GM18519 (cell line): ENCODE measurements around the gene SEC62.
"Not testable (repeated sequence)": the region's sequence is repeated elsewhere in the genome, so short reads cannot be mapped to it uniquely, and the experiment has no call there.

Experiments
- ATAC-seq: cut with Tn5 transposase; IDR thresholded peaks from one replicate; pipeline ENCODE4 v1.9.1; 2021; ENCODE audit warnings: mild to moderate bottlenecking, moderate library complexity; ENCODE audit not compliant: unreplicated experiment, low FRiP score

SEC62 gene

DNA sequence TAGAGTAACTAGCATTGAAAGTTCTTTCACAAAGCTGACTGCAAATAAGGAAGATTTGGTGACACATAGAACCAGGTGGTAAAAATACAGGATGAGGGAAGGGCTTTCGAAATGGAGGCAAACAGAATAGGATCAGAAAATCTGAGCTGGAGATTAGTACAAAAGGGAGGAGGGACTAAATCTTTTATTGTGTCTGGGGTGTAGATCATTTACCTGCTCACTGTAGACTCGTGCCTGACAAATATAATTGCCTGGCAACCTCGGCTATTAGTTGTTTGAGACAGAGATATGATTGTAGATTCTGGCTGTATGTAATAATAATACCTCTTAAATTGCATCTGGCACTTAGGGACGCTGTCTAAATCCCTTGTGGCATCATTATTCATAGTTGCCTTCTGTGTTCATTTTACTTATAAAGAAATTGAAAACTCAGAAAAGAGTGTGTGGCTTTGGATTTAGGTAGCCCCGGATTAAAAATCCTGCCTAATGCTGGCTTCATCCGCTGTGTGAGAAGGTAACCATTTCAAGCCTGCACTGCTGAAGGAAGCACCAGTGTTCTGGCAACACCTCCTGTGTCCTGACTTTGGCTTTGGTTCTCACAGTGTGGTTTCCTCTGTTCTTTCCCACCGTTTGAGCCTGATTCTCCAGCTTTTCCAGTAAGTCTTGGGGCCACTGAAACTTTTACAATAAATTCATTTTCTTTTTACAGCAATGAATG is 46.2 kb downstream of the SEC62 start:
- no peak for ATAC-seq

DNA sequence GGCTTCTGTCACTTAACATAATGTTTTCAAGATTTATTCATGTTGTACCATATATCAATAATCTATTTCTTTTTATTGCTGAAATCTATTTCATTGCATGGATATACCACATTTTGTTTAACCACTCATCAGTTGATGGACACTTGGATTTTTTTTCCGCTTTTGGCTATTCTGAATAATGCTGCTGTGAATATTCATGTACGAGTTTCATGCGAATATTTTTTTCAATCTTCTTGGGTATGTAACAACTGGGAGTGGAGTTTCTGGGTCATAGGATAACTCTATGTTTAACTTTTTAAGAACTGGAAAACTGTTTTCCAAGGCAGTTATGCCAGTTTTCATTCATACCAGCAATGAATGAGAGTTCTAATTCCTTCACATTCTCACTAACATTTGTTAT is 49.5 kb downstream of the SEC62 start:
- ATAC-seq, result no peak

DNA sequence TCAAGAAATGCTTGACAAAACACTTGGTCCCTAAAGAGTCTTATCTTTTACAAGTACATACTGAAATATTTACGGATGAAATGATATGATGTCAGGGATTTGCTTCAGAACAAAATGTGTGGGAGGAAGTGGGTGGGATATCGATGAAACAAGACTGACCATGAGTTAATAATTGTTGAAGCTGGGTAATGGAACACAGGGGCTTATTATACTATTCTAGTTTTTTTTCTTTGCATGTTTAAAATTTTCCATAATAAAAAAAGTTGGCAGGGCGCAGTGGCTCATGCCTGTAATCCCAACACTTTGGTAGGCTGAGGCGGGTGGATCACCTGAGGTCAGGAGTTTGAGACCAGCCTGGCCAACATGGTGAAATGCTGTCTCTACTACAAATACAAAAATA is 52.7 kb downstream of the SEC62 start:
- not testable (repeated sequence) for ATAC-seq

DNA sequence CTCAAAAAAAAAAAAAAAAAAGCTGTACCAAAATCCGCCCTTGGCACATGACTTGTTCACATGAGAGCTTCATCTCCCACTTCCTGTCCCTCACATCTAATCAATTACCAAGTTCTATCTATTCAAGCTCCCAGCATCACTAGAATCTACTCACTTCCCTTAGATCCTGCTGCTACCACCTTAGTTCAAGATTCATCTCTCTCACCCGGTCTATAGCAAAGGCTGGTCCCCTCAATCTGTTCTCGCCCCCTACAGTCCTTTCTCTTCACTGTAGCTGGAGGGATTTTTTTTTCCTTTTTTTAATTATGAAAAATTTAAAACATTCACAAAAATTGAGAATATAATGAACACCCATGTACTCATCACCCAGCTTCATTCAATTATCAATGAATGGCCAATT is 54.5 kb downstream of the SEC62 start:
- ATAC-seq, result no peak

DNA sequence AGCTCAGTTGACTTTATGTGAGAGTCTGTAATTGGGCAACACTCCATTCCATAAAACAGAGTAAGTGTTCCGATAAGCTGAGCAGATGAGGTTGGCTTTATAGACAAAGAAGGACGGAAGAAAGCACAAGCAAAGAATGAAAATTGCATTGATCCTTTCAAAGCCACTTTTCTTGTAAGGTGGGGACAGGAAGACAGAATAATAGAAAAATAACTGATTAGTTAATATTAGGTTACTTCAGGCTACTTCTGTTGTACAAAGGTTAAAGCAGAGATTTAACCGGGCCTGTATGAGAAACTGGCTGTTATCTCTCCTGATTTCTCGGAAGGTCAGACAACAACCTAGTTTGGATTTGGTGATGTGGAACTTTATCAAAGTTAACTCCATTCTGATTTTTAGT is 55.7 kb downstream of the SEC62 start:
- no peak for ATAC-seq

DNA sequence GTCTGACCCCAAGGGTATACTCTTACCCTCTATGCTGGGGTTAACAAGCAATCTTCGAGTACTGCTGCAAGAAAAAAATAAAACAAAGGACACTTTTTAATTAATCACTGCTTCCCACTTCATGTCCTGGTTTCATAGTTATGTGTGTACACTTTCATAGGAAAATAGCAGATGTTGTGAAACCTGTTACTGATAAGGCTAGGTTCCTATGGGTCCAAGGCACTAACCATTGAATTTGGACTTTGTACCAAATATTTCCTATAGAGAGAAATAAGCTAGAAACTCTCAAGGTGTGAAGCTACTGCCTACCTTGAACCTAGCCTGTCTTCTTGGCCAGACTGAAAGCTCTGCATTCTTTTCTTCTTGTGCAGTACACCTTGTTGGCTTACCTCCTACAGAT is 56.6 kb downstream of the SEC62 start:
- ATAC-seq, result no peak

DNA sequence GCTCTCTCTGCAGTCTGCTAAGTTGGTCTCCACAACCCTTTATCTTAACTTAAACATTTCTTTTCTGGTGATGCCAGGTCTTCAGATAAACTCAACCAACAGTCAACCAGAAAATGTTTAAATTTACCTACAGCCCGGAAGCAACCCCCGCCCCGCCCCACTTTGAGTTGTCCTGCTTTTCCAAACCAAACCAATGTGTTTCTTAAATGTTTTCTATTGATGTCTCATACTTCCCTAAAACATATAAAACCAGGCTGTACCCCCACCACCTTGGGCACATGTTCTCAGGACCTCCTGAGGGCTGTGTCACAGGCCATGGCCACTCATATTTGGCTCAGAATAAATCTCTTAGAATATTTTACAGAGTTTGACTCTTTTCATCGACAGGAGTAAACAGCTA is 58.0 kb downstream of the SEC62 start:
- ATAC-seq, result no peak

DNA sequence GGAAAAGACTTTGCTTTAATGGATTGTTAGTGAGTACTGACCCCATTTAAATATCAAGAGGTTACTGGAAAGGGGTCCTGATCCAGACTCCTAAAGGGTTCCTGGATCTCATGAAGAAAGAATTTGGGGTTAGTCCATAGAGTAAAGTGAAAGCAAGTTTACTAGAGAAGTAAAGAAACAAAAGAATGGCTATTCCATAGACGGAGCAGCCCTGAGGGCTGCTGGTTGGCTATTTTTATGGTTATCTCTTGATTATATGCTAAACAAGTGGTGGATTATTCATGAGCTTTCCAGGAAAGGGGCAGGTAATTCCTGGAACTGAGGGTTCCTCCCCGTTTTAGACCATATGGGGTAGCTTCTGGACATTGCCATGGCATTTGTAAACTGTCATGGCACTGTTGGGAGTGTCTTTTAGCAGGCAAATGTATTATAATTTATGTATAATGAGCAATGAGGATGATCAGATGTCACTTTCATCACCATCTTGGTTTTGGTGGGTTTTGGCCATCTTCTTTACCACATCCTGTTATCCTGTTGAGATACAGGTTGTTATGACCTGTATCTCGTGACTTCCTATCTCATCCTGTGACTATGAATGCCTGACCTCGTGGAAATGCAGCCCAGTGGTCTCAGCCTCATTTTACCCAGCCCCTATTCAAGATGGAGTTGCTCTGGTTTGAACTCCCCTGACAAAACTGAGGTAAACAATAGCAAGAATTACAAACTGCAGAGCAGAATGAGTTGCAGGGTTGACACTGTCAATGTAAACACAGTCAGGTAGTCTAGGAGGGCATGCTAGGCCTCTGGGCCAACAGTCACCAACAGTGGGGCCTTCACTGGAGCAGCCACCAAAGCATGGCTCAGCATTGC is 60.9 kb downstream of the SEC62 start:
- no peak for ATAC-seq

DNA sequence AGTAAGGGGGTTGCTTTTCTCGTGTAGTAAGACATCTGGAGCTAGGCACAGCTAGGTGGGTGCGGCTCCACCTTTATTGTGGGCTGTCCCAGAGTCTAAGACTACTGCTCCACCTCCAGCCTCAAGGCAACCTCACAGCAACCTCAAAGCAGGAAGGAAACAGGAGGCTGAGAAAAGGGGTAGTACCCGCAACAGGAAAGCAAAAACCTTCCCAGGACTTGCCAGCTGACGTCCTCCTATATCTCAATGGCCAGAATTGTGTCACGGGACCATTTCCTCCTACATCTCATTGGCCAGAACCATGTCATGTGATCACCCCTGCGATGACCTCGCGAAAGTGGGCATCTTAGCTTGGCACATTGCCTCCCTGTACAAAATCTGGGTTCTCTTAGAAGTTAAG is 66.9 kb downstream of the SEC62 start:
- no peak for ATAC-seq

DNA sequence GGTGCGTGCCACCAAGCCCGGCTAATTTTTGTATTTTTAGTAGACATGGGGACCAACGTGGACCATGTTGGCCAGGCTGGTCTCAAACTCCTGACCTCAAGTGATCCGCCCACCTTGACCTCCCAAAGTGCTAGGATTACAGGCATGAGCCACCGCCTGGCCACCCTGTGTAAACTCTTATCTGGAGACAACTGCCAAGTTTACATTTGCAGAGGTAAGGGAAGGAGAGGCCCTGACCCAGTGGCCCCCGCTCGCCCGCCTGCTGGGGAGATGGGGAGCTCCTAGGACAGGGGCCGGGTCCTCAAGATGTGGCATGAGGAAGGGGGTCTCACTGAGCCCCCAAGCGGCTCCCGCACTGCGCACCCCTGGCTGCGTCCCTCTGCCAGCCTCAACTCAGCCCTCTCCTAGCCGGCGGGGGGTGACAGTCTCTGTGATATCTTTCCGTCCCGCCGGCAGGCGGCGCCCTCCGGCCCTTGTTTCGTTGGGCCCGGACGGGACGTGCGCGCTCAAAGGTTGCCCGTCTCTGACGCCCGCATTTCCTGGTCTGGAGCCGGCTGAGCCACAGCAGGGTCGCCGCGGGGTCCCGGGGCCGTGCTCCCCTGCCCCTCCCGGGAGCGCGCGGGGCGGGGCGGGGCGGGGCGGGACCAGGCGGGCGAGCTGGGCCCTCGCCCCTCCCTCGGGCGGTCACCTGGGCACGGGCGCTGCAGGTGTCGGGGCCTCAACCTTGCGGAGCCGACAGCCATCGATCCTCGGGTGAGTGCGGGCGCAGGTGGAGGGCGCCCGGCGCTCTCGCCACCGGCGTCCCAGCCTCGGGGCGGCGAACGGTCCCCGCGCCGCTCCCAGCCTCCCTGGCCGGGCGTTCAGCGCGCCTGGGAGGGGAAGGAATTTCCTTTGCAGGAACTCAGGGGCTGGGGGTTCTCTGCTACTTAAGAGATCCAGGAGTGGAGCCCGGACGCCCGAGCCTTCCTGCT is 71.1 kb downstream of the SEC62 start, which contains the start of gene GPR160:
Gene GPR160 (plus strand): TSS at position 533 of the 971 bp plus-strand sequence. CDS start 45,978 bp downstream, outside the sequence.
- peak; percentile 77 for ATAC-seq

DNA sequence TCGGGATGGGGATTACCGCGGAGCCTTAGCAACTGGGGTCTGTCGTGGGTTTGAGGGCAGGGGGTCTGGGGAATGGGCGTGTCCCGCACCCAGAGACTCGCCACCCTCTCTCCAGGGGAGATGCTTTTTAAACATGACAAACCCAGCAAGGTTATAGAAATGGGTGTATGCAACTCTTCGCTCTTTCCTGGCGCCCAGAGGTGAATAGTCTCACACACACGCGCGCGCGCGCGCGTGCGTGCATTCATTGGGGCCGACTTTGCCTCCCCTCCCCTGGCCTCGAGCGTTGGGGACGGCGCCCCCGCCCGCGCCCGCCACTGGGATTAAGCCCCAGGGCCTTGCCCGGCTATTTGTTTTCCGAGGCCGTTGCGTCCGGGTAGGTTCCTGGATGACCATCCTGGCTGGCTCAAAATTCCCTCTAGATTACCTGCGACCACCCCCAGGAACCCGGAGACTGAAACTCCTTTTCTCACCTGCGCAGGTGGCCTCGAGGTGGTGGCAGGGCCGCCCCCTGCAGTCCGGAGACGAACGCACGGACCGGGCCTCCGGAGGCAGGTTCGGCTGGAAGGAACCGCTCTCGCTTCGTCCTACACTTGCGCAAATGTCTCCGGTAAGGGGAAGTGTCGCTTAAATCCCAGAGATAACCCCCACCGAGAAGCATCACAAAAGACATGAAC is 72.0 kb downstream of the SEC62 start:
- no peak for ATAC-seq

DNA sequence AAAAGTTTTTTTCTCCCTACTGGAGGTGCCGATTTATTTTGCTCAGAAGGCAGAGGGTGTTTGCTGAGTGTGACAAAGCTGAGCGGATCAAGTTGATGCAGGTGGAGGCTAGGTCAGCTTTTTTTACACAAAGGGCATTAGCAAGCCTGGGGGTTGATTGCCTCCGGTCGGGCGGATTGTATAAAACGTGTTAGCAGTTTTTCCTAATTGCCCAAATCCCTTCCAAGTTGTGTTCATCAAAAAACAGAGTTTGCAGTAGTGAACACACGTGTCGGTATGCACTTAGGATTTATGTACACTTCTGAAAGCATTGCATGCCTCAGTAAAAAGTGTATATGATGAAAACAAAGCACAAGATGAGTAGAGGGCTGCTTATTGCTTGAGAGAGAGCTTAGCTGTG is 73.8 kb downstream of the SEC62 start:
- ATAC-seq, result no peak

DNA sequence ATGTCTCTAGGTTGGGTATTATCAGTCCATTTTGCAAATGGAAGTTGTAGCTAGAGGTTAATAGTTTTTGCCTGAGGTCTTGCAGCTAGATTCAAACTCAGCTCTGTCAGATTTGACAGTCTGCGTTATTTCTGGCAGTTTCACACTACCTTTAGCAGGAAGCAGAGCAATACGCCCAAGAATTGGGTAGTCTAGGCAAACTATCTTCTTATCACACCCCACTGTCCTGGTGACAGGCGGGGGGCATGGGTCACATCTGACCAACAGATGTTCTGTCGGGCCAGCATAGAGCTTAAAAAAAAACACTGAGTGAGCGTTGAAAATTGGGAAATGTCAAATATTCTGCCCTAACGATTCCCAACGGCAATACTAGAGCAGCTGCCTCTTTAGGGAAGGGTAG is 76.9 kb downstream of the SEC62 start:
- no peak for ATAC-seq

DNA sequence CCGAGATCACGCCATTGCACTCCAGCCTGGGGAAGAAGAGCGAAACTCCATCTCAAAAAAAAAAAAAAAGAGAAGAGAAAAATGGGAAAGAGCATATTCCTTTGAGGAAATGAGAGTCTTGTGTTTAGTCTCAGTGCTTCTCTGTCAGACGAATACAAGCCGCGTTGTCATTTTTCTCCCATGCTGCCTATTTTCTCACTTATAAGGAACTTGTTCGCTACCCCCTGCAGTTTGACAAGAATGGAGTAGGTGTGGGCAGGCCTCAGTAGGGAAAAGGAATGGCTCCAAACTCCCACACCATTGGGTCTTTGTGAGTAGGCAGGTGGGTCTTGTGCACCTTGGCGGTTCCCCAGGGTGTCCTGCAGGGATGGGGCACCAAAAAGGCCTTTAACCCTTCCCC is 77.7 kb downstream of the SEC62 start:
- no peak for ATAC-seq

DNA sequence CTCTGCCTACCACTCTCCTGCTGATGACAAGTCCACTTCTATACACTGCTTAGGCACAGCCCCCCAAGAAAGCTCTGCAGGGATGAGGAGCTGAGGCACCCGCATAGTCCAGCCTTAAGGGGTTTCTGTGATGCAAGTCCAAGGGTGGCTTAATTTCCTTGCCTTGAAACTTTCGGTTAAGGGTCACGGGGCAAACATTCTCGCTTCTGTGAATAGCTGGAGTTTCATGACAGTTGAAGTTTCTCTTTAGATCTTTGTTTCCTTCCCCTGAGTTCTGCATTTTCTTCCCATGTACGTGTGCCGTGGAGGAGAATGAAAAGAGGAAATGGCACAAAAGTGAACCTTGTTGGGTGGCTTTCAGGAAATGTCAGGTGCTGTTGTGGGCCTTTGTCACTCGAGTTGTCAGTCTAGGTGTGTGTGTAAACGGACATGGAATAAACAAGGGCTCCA is 78.2 kb downstream of the SEC62 start:
- peak; percentile 77 for ATAC-seq

DNA sequence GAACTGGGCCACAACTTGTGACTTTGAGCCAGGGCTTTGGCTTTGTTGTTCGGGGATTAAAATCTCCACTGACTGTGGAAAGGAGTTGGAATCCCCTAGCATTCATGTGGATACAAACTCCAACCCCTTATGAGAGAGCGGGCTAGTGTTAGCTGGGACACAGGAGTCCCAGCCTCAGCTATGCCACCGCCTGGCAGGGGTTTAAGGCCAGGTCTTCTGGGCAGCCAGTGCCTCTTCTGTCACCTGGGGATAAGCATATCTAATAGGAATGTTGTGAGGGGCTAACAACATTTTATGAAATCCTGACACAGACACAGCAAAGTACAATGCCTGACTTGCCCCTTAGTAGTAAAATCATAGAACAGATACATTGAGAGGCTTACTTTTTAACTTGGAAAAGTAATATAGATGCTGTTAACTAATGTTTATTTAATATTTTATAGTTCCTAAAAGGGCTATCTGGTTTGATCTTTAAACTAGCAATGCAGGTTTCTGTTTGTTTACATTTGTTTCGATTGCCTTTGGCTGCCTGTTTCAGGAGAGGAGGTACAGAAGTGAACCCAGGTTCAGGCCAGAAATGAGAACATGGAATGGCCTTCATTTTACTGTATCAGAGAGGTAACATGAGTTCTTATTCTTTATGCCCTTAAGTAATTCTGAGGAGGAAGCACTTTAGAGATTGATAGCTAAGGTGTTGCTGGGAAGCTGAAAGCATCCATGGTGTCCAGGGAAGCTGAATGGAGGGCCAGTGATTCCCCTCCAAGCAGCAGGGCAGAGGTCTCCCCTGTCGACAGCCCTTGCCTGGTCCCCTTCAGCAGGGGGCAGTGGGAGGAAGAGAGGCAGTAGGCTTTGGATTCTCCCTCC is 79.9 kb downstream of the SEC62 start:
- ATAC-seq, result no peak

DNA sequence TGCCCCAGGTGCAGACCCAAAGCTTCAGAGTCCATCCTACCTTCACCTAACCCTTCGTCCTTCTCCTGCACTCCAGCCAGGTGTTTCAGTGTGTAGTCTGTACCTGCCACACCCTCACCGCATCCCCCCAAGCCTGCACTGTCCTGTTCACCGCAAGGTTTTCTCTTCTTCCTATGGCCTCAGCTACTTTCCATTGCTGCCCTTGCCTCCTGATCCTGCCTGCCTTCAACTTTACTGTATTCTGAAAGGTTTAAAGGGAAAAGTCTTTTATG is 80.5 kb downstream of the SEC62 start:
- no peak for ATAC-seq
